ENCODE measurements around the gene DSTYK. TPM values are rescaled to one million over a fixed set of nuclear protein-coding genes. Genes with fewer than 3 reads are reported as not detected.

Gene DSTYK
- total RNA-seq, 1 donor from 2014 or later: 12.7 TPM

GRCh38 chr1:205192287-205192686 is 19.2 kb downstream of the DSTYK start:
- no peak overlapping the region for H3K27ac ChIP-seq
- intact Hi-C loops (cut with DNase I): no loop called here
- no peak overlapping the region for H3K4me3 ChIP-seq
- TF ChIP-seq CTCF (IDR thresholded peaks at IDR 0.05): no peak
- H3K27me3 ChIP-seq: no peaks in the 10 kb centered on the region
- H3K4me1 ChIP-seq: peaks cover 26% of the 10 kb centered on the region
- no peaks in the 10 kb centered on the region for H3K9me3 ChIP-seq
- H3K36me3 ChIP-seq: peaks cover 4% of the 10 kb centered on the region
- DNase-seq (no peak), ATAC-seq (no peak)

- H3K27ac ChIP-seq: no peak overlapping the region
- DNase-seq (no peak), ATAC-seq (no peak)
- intact Hi-C loops (cut with DNase I): no loop called here
- H3K9me3 ChIP-seq: no peaks in the 10 kb centered on the region
- H3K36me3 ChIP-seq: peaks cover 8% of the 10 kb centered on the region
- H3K4me3 ChIP-seq: no peak overlapping the region
- H3K4me1 ChIP-seq: peaks cover 30% of the 10 kb centered on the region
- no peak for TF ChIP-seq CTCF (IDR thresholded peaks at IDR 0.05)
- H3K27me3 ChIP-seq: no peaks in the 10 kb centered on the region
Measured at GRCh38 chr1:205191622-205192021, 19.9 kb downstream of the DSTYK start.

GRCh38 chr1:205190845-205191577 is 20.5 kb downstream of the DSTYK start:
- no peaks in the 10 kb centered on the region for H3K9me3 ChIP-seq
- H3K36me3 ChIP-seq: peaks cover 8% of the 10 kb centered on the region
- ATAC-seq (peak; percentile 64), DNase-seq (no peak)
- peaks cover 30% of the 10 kb centered on the region for H3K4me1 ChIP-seq
- intact Hi-C loops (cut with DNase I): no loop called here
- H3K27me3 ChIP-seq: no peaks in the 10 kb centered on the region
- no peak overlapping the region for H3K27ac ChIP-seq
- TF ChIP-seq CTCF (IDR thresholded peaks at IDR 0.05): no peak
- no peak overlapping the region for H3K4me3 ChIP-seq

GRCh38 chr1:205189131-205189530 is 22.4 kb downstream of the DSTYK start:
- H3K36me3 ChIP-seq: peaks cover 13% of the 10 kb centered on the region
- TF ChIP-seq CTCF (IDR thresholded peaks at IDR 0.05): no peak
- ATAC-seq: no peak
- intact Hi-C loops (cut with DNase I): no loop called here
- no peak overlapping the region for H3K27ac ChIP-seq
- no peaks in the 10 kb centered on the region for H3K9me3 ChIP-seq
- no peak overlapping the region for H3K4me3 ChIP-seq
- H3K4me1 ChIP-seq: peaks cover 31% of the 10 kb centered on the region
- H3K27me3 ChIP-seq: no peaks in the 10 kb centered on the region
- no peak for DNase-seq

GRCh38 chr1:205188596-205188995 is 22.9 kb downstream of the DSTYK start:
- no peak for ATAC-seq

More at GRCh38 chr1:205188596-205188995, 22.9 kb downstream of the DSTYK start:
- no peaks in the 10 kb centered on the region for H3K27me3 ChIP-seq
- no peaks in the 10 kb centered on the region for H3K9me3 ChIP-seq
- DNase-seq: no peak
- intact Hi-C loops (cut with DNase I): no loop called here
- no peak for TF ChIP-seq CTCF (IDR thresholded peaks at IDR 0.05)
- peaks cover 34% of the 10 kb centered on the region for H3K4me1 ChIP-seq
- peaks cover 13% of the 10 kb centered on the region for H3K36me3 ChIP-seq
- no peak overlapping the region for H3K27ac ChIP-seq
- H3K4me3 ChIP-seq: no peak overlapping the region

Data from upper lobe of right lung (tissue), 1 donor.